AG04450 (cell line): ENCODE measurements around the gene KRTAP5-9. TPM values are rescaled to one million over a fixed set of nuclear protein-coding genes. Genes with fewer than 3 reads are reported as not detected.
"Not testable (repeated sequence)": the region's sequence is repeated elsewhere in the genome, so short reads cannot be mapped to it uniquely, and the experiment has no call there.

Source experiments
- CTCF ChIA-PET: fragments of 300-600, 350-600 bp; formaldehyde crosslinking; extraction: SDS; loops from one replicate; lab custom pipeline; 2022; ENCODE audit warnings: antibody characterized with exemption, inconsistent platforms; lab: Charles Lee
- POLR2A ChIA-PET: fragments of 350-600 bp; formaldehyde crosslinking; extraction: SDS; loops from one replicate; lab custom pipeline; 2021; ENCODE audit warnings: antibody characterized with exemption, inconsistent platforms; lab: Yijun Ruan, JAX
- DNase-seq: peaks from one replicate; pipeline ENCODE4 v3.0.0-alpha.2; 2011; ENCODE audit warnings: low read depth, low spot score
- H3K27ac ChIP-seq: one replicate; pipeline ENCODE4 v1.5.1; 2012; ENCODE audit warnings: low read depth, low read length, control low read depth
- H3K27me3 ChIP-seq: one replicate; pipeline ENCODE4 v1.6.0; 2012; ENCODE audit warnings: low read length; ENCODE audit not compliant: control insufficient read depth, insufficient read depth
- H3K4me3 ChIP-seq: 2 replicates; pipeline ENCODE4 v1.5.1; 2011; ENCODE audit warnings: mild to moderate bottlenecking, low read depth, low read length, control low read depth
- H3K9me3 ChIP-seq: 2 replicates; pipeline ENCODE4 v1.5.1; 2012; ENCODE audit warnings: low read length; ENCODE audit not compliant: control insufficient read depth, insufficient read depth
- polyA plus RNA-seq: library from polyadenylated mRNA; depleted of rRNA; stranded (reverse); fragments of >200 nt; gene quantifications from 2 replicates; pipeline ENCODE4 v1.2.3, GENCODE V29; 2011
- TF ChIP-seq, protein P1 (sequence below): IDR thresholded peaks from 2 replicates; pipeline ENCODE4 v1.5.1; 2011; ENCODE audit warnings: low read depth, low read length, control low read depth, inconsistent platforms

KRTAP5-9 gene
- polyA plus RNA-seq, 1 experiment: not detected

DNA sequence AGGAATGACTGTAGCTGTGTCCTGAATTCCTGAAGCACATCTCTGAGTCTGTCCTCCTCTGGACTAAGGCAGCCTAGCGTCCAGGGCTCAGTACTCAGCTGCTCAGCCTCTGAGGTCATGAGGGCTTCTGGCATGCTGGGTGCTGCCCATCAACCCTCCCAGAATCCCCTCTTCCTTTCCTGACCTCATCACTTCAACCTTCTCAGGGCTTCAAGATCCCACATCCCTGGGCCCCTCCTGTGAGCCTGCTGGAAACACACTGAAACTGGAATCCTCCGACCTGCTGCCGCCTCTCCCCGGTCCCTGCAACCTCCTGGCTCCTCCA lies 9.6 kb upstream of the KRTAP5-9 start:
- ChIA-PET CTCF (no interaction called here), POLR2A (no interaction called here)
- H3K4me3 ChIP-seq: no peak overlapping the region
- no peaks in the 10 kb centered on the region; the same call in 1 of the 2 replicates for H3K9me3 ChIP-seq
- no peak overlapping the region for H3K27ac ChIP-seq
- H3K27me3 ChIP-seq: peaks cover 2% of the 10 kb centered on the region
- DNase-seq: no peak
- TF ChIP-seq, protein P1, sequence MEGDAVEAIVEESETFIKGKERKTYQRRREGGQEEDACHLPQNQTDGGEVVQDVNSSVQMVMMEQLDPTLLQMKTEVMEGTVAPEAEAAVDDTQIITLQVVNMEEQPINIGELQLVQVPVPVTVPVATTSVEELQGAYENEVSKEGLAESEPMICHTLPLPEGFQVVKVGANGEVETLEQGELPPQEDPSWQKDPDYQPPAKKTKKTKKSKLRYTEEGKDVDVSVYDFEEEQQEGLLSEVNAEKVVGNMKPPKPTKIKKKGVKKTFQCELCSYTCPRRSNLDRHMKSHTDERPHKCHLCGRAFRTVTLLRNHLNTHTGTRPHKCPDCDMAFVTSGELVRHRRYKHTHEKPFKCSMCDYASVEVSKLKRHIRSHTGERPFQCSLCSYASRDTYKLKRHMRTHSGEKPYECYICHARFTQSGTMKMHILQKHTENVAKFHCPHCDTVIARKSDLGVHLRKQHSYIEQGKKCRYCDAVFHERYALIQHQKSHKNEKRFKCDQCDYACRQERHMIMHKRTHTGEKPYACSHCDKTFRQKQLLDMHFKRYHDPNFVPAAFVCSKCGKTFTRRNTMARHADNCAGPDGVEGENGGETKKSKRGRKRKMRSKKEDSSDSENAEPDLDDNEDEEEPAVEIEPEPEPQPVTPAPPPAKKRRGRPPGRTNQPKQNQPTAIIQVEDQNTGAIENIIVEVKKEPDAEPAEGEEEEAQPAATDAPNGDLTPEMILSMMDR: no peak

DNA sequence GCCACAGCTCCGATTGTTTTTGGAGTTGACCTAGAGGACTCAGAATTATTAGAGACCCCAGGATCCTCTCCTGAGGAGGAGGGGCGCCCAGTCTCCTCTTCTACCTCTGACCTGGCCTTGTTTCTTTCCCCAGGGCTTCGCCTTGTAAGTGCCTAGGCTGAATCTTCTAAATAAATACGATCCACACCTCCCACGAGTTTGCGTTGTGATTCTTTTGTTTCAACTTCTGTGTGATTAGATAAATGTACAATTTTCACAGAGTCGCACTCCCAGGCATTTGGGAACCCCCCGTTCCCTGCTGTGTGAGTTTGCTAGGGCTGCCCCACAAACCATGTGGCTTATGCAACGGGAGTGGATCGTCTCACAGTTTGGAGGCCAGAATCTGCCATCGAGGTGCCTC lies 9.2 kb upstream of the KRTAP5-9 start:
- POLR2A ChIA-PET: no interaction called here
- CTCF ChIA-PET: no interaction called here
- TF ChIP-seq, protein P1: no peak
- H3K27ac ChIP-seq: no peak overlapping the region
- DNase-seq: no peak
- no peaks in the 10 kb centered on the region; the same call in 1 of the 2 replicates for H3K9me3 ChIP-seq
- no peak overlapping the region for H3K4me3 ChIP-seq
- H3K27me3 ChIP-seq: peaks cover 2% of the 10 kb centered on the region

DNA sequence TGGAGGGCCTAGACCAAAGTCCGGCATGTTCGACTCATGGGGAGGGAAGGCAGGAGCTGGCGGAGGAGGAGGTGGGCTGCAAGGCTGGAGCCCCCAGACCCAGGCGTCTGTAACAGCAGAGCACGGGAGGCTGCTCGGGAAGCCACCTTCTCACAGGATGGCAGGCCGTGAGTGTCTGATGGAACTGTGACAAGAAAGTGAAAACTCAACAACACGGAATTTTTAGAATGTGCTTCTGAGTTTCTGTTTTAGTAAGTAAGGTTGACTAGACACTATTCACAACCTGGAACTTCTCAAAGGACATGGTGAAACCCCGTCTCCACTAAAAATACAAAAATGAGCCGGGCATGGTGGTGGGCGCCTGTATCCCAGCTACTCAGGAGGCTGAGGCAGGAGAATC lies 8.2 kb upstream of the KRTAP5-9 start:
- CTCF ChIA-PET, DNase-seq: not testable (repeated sequence)

DNA sequence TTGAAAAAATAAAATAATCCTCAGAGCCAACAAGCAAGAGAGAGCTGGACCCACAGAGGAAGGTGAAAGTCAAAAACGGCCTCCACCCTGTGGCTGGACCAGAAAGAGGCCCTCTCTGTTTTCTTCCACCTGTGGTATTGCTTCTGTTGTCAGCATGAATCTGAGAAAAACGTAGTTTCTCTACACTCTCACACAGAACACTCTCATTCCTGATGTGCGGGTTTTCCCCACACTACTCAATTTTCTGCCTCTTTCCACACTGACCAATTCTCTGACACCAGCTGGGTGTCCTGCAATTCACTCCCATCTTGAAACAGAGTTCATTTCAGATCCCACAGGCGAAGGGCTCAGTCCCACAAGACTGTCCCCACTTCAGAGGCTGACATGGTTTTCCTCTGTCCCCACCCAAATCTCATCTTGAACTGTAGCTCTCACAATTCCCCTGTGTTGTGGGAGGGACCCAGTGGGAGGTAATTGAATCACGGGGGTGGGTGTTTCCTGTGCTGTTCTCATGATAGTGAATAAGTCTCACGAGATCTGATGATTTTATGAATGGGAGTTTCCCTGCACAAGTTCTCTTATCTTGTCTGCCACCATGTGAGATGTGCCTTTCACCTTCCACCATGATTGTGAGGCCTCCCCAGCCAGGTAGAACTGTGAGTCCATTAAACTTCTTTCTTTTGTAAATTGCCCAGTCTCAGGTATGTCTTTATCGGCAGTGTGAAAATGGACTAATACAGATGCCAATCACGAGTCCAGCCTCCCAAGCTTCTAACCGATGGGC lies 7.5 kb upstream of the KRTAP5-9 start:
- H3K9me3 ChIP-seq, H3K27me3 ChIP-seq, DNase-seq, CTCF ChIA-PET, POLR2A ChIA-PET, H3K4me3 ChIP-seq, H3K27ac ChIP-seq: not testable (repeated sequence)

More for the DNA sequence above, 8.2 kb upstream of the KRTAP5-9 start:
- H3K27me3 ChIP-seq, H3K27ac ChIP-seq, H3K9me3 ChIP-seq, H3K4me3 ChIP-seq, POLR2A ChIA-PET: not testable (repeated sequence)

DNA sequence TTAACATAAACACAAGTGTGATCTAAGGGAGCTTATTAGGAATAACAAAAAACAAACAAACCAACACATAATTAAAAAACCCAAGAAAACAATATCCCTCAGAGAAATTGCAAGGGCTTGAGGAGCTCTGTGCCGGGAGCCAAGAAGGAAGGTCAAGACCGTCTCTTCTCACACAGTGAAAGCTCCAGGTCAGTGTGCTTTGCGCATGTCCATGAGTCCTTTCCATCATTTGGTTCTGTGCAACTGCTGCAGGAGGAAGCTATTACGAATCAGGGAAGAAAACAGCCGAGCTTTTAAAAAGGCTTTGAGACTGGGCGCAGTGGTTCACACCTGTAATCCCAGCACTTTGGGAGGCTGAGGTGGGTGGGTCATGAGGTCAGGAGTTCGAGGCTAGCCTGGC lies 5.8 kb upstream of the KRTAP5-9 start:
- TF ChIP-seq, protein P1: no peak
- H3K9me3 ChIP-seq: peaks cover 5% of the 10 kb centered on the region
- DNase-seq: no peak
- CTCF ChIA-PET: no interaction called here
- H3K27me3 ChIP-seq: no peaks in the 10 kb centered on the region
- no peak overlapping the region for H3K4me3 ChIP-seq
- POLR2A ChIA-PET: no interaction called here
- H3K27ac ChIP-seq: no peak overlapping the region

DNA sequence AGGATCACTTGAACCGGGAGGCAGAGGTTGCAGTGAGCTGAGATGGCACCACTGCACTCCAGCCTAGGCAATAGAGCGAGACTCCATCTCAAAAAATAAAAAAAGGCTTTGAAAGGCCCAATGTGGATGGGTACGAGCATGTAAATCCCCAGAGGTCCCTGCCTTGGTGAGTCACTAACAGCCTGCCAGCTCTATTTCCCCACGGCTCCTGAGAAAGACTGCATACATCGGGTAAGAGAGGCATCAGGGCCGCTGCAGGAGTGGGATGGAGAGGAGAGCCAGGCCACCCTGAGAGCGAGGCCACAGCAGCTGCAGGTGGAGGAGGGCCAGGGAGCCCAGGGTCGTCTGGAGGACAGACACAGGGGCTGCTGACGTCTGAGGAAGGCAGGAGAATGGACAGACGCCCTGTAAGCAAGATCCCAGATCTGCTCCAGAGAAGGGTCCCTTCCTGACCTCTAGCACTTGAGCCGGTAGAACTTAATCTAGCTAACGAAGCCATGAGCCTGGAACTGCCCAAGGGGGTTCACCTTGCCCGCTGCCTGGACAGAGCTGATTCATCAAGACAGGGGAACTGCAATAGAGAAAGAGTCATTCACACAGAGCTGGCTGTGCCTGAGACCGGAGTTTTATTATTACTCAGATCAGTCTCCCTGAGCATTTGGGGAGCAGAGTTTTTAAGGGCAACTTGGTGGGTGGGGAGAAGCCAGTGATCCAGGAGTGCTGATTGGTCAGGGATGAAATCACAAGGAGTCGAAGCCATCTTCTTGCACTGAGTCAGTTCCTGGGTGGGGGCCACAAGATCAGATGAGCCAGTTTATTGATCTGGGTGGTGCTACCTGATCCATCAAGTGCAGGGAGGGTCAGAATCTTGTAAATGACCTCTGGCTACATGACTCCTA lies 5.1 kb upstream of the KRTAP5-9 start:
- H3K27me3 ChIP-seq: no peaks in the 10 kb centered on the region
- TF ChIP-seq, protein P1: no peak
- H3K4me3 ChIP-seq: no peak overlapping the region
- POLR2A ChIA-PET: no interaction called here
- H3K27ac ChIP-seq: no peak overlapping the region
- CTCF ChIA-PET: no interaction called here
- peaks cover 5% of the 10 kb centered on the region for H3K9me3 ChIP-seq
- DNase-seq: no peak
